GM21447 (cell line): Measurements from ENCODE around the gene OR2T2.
"Not testable (repeated sequence)": the region's sequence is repeated elsewhere in the genome, so short reads cannot be mapped to it uniquely, and the experiment has no call there.

ENCODE experiments used
- ATAC-seq: cut with Tn5 transposase; IDR thresholded peaks from one replicate; pipeline ENCODE4 v1.9.1; 2021; ENCODE audit not compliant: unreplicated experiment

Gene OR2T2

GRCh38 chr1:248450466-248451145 is 5.2 kb downstream of the OR2T2 start:
- peak; percentile 64 for ATAC-seq

- ATAC-seq = not testable (repeated sequence)
These were observed 8.2 kb downstream of the OR2T2 start for GRCh38 chr1:248453619-248454018.

DNA sequence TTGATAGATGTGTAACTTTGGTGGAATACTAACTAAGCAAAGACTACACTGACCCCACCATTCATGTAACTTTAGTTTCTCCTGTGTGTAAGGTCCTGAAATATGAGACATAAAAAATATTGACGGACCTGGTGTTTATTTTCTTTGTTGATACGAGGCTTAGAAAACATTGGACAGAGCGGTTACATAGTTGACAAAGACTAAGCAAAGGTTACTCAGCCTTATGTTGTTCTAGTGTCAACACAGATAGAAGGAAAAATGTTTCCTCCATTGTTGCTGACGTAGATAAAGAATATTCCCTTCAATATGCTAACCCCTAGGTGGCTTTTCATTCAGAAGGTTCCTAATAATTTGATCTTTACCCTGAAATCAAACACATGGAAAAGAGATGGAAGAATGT is 9.6 kb downstream of the OR2T2 start:
- not testable (repeated sequence) for ATAC-seq

- ATAC-seq = not testable (repeated sequence)
These were observed 11.2 kb downstream of the OR2T2 start for GRCh38 chr1:248456635-248457034.

GRCh38 chr1:248459117-248459516 is 13.7 kb downstream of the OR2T2 start:
- ATAC-seq = not testable (repeated sequence)

- no peak for ATAC-seq
These were observed 25.7 kb downstream of the OR2T2 start for GRCh38 chr1:248471154-248471553.

GRCh38 chr1:248472111-248472510 is 26.7 kb downstream of the OR2T2 start:
- ATAC-seq = not testable (repeated sequence)

- ATAC-seq = not testable (repeated sequence)
These were observed 27.6 kb downstream of the OR2T2 start, which contains the start of gene OR2T3 for GRCh38 chr1:248473051-248473450. OR2T3 (plus strand) TSS chr1:248473351; CDS start chr1:248473351, 0 bp downstream.

GRCh38 chr1:248475660-248476059 is 30.2 kb downstream of the OR2T2 start:
- peak; percentile 86 for ATAC-seq

DNA sequence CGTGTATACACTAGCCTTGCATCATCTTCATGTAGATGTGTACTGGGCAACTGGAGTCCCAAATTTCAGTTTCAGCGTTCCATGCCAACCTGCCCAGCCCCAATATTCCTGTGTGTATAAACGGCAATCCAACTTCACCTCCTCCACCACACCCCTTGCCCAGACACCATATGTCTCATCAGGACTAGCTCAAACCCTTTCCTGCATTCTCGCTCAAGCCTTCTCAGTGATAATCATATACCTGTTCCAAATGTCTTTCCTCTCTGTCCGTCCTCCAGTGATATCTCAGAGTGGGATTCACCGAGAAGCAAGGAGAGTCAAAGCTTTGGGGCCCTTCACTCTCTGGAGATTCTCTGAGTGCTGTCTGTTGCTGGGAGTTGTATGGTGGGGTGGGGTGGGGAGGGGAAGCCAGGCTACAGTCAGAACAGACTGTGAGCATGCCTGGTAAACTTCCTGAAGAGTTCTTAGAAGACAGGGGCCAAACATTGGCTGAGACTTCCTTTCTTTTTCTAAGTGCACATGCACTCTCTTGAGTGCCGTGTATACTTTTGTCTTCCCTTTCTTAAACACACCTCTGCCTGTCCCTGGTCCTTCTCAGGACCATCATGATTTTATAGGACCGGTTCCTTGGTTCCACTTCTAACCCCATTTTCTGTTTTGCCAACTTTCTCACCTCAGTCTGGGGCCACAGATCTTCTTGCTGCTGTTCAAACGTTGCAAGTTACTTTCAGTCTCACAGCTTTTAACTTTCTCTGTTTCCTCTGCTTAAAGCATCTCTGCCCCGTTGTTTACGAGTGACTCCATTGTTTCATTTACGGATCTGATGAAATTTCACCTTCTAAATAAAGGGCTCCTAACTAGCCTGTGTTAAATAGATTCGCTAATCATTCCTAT is 36.5 kb downstream of the OR2T2 start:
- peak; percentile 86 for ATAC-seq

- ATAC-seq = not testable (repeated sequence)
These were observed 42.9 kb downstream of the OR2T2 start, which contains the start of gene OR2T5 for GRCh38 chr1:248488289-248488688. OR2T5 (plus strand) TSS chr1:248488589; CDS start chr1:248488589, 0 bp downstream.

DNA sequence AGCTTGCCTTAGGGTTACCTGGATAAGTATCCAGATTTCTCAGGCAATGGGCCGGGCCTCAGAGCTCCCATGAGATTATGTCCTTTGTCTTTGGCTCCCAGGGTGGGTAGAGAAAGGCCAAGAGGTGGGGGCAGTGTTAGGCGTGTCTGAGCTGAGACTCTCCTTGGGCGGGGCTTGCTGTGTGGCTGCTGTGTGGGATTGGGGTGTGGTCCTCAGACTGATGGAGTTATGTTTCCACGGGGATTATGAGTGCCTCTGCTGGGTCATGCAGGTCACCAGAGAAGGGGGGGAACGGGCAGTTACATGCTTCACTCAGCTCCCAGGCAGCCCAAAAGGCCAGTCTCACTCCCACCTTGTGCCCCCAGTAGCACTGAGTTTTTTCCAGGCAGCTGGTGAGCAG is 51.2 kb downstream of the OR2T2 start:
- ATAC-seq = not testable (repeated sequence)

GRCh38 chr1:248500305-248501035 is 55.0 kb downstream of the OR2T2 start:
- ATAC-seq = not testable (repeated sequence)
